Fibroblast of the aortic adventitia (primary cell): Measurements from ENCODE around the gene MGA. TPM values are rescaled to one million over a fixed set of nuclear protein-coding genes. Genes with fewer than 3 reads are reported as not detected.

ENCODE experiments used
- DNase-seq: peaks from one replicate; pipeline ENCODE4 v3.0.0-alpha.2; 2010; ENCODE audit warnings: low read depth
- H3K4me3 ChIP-seq: 2 replicates; pipeline ENCODE4 v1.5.1; 2011; ENCODE audit warnings: low read depth, mild to moderate bottlenecking, control low read depth, low read length, moderate library complexity
- CTCF ChIP-seq: IDR thresholded peaks from 2 replicates; pipeline ENCODE4 v1.5.1; 2011; ENCODE audit warnings: mild to moderate bottlenecking, low read length, control low read depth, inconsistent platforms; ENCODE audit not compliant: insufficient read depth
- total RNA-seq: library from RNA; depleted of rRNA; stranded (reverse); fragments of >200 nt; gene quantifications from 2 replicates; pipeline ENCODE4 v1.2.3, GENCODE V29; 2012; ENCODE audit warnings: low replicate concordance

MGA gene
- total RNA-seq, 1 donor: 49.2 TPM

GRCh38 chr15:41773332-41773728, 113.1 kb downstream of the MGA start:
- no peak for DNase-seq
- peak overlapping the region; percentile 76 for H3K4me3 ChIP-seq
- TF ChIP-seq CTCF: no peak

- DNase-seq: no peak
- TF ChIP-seq CTCF: no peak
- peak overlapping the region; percentile 76 for H3K4me3 ChIP-seq
Observed at GRCh38 chr15:41773729-41774061, 113.5 kb downstream of the MGA start.

- DNase-seq: peak; percentile 97
- H3K4me3 ChIP-seq: peak within 1 kb of the TSS; percentile 76
- TF ChIP-seq CTCF: peak; percentile 67
Observed at GRCh38 chr15:41774062-41774881, 114.1 kb downstream of the MGA start, which contains the start of gene MAPKBP1. MAPKBP1 (plus strand) TSS chr15:41774484; CDS start chr15:41775276, 792 bp downstream.

GRCh38 chr15:41774882-41775417, 114.7 kb downstream of the MGA start:
- peak overlapping the region; percentile 76 for H3K4me3 ChIP-seq
- TF ChIP-seq CTCF: no peak
- DNase-seq: no peak

- no peak for TF ChIP-seq CTCF
- peak; percentile 61 for DNase-seq
- peak overlapping the region; percentile 76 for H3K4me3 ChIP-seq
Observed at GRCh38 chr15:41775651-41776050, 115.4 kb downstream of the MGA start.

GRCh38 chr15:41777421-41777973, 117.3 kb downstream of the MGA start:
- no peak for TF ChIP-seq CTCF
- DNase-seq: peak; percentile 29
- H3K4me3 ChIP-seq: no peak overlapping the region
